ENCODE results near the gene DNAJB8.
A peak's percentile ranks its signal among the peaks of the same experiment; 100 is the strongest.

DNAJB8 gene

GRCh38 chr3:128493570-128494366 is 27.1 kb upstream of the DNAJB8 start:
- no peak for DNase-seq

GRCh38 chr3:128492671-128493569 is 26.2 kb upstream of the DNAJB8 start, which contains the start of gene GATA2:
Gene GATA2 (minus strand): TSS chr3:128493201. CDS start chr3:128487031, 6,170 bp downstream.
- peak; percentile 68 for DNase-seq

GRCh38 chr3:128491941-128492670 is 25.4 kb upstream of the DNAJB8 start:
- DNase-seq: peak; percentile 64

- peak; percentile 51 for DNase-seq
Observed at GRCh38 chr3:128491691-128491940, 24.9 kb upstream of the DNAJB8 start.

GRCh38 chr3:128490915-128491690 is 24.4 kb upstream of the DNAJB8 start:
- DNase-seq: no peak

- no peak for DNase-seq
Observed at GRCh38 chr3:128490650-128490914, 23.9 kb upstream of the DNAJB8 start.

- peak; percentile 88 for DNase-seq
Observed at GRCh38 chr3:128489927-128490649, 23.4 kb upstream of the DNAJB8 start.

GRCh38 chr3:128489674-128489926 is 22.9 kb upstream of the DNAJB8 start:
- no peak for DNase-seq

GRCh38 chr3:128488991-128489673 is 22.4 kb upstream of the DNAJB8 start:
- peak; percentile 47 for DNase-seq

GRCh38 chr3:128488636-128488990 is 21.9 kb upstream of the DNAJB8 start:
- DNase-seq: no peak

- peak; percentile 90 for DNase-seq
Observed at GRCh38 chr3:128487813-128488635, 21.3 kb upstream of the DNAJB8 start.

- no peak for DNase-seq
Observed at GRCh38 chr3:128487538-128487812, 20.8 kb upstream of the DNAJB8 start.

GRCh38 chr3:128486681-128487537 is 20.2 kb upstream of the DNAJB8 start:
- DNase-seq: no peak

- DNase-seq: no peak
Observed at GRCh38 chr3:128486205-128486628, 19.5 kb upstream of the DNAJB8 start.

- no peak for DNase-seq
Observed at GRCh38 chr3:128485282-128486204, 18.9 kb upstream of the DNAJB8 start.

- no peak for DNase-seq
Observed at GRCh38 chr3:128484404-128485281, 18.0 kb upstream of the DNAJB8 start.

GRCh38 chr3:128483657-128484403 is 17.1 kb upstream of the DNAJB8 start:
- no peak for DNase-seq

Measured in NCI-H82 (cell line).